ENCODE data around the gene E2F1. TPM values are rescaled to one million over a fixed set of nuclear protein-coding genes. Genes with fewer than 3 reads are reported as not detected.
"Not testable (repeated sequence)": the region's sequence is repeated elsewhere in the genome, so short reads cannot be mapped to it uniquely, and the experiment has no call there.

E2F1 gene
- total and polyA plus RNA-seq, 10 donors = 2.5 to 6.9 (median 5.0) TPM

DNA sequence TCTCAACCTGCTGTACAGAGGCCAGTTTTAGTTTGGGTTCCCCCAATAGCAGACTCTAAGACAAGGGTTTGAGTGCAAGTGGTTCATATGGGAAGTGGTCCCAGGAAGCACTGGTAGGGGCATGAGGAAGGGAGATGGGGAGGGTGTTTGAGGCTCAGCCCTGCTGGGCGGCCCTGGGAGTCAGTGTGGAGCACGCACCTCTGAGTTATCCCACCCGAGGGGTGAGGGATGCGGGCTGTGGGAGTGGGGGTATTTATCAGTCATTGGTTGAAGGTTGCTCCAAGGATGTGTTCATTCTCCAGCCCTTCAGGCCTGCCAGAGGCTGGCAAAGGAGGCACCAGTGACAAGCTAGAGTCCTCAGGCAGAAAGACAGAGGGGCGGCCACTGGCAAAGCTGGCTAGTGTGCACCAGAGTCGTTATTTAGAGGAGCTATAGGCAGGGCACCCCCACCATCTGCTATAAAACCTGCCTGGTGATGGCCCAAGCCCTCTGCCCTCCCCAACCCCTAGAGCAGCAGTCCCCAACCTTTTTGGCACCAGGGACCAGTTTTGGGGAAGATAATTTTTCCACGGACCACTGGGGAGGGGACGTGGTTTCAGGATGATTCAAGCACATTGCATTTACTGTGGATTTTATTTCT, 17.4 kb upstream of the E2F1 start:
- no peak overlapping the region for H3K27ac ChIP-seq
- no peaks in the 10 kb centered on the region for H3K27me3 ChIP-seq (replicated peaks in 1 of 7)
- no peak overlapping the region for H3K4me3 ChIP-seq
- H3K4me1 ChIP-seq = no peaks in the 10 kb centered on the region
- TF ChIP-seq, protein P1, sequence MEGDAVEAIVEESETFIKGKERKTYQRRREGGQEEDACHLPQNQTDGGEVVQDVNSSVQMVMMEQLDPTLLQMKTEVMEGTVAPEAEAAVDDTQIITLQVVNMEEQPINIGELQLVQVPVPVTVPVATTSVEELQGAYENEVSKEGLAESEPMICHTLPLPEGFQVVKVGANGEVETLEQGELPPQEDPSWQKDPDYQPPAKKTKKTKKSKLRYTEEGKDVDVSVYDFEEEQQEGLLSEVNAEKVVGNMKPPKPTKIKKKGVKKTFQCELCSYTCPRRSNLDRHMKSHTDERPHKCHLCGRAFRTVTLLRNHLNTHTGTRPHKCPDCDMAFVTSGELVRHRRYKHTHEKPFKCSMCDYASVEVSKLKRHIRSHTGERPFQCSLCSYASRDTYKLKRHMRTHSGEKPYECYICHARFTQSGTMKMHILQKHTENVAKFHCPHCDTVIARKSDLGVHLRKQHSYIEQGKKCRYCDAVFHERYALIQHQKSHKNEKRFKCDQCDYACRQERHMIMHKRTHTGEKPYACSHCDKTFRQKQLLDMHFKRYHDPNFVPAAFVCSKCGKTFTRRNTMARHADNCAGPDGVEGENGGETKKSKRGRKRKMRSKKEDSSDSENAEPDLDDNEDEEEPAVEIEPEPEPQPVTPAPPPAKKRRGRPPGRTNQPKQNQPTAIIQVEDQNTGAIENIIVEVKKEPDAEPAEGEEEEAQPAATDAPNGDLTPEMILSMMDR (IDR thresholded peaks at IDR 0.05 in 8 of 11, conservative IDR thresholded peaks at IDR 0.05 in 3 of 11) = no peak
- no peak for TF ChIP-seq POLR2AphosphoS5 (IDR thresholded peaks at IDR 0.05)
- TF ChIP-seq POLR2A (IDR thresholded peaks at IDR 0.05) = no peak
- peaks cover 0 to 8% (median 0%) of the 10 kb centered on the region in 8 donors for H3K9me3 ChIP-seq
- 89 to 96% (median 93%) methylated on average over 8 of the region's 8 CpGs for WGBS, 5 donors
- no peak for DNase-seq
- intact Hi-C loops (cut with DNase I; ENCODE audit: low total_unique reads) = no loop called here
- H3K36me3 ChIP-seq = peaks cover 0 to 49% (median 19%) of the 10 kb centered on the region in 6 donors

GRCh38 chr20:33702861-33703260, 16.7 kb upstream of the E2F1 start:
- H3K27ac ChIP-seq = no peak overlapping the region
- WGBS, 5 donors = 61 to 94% (median 73%) methylated on average over 4 to 5 of the region's 5 CpGs
- DNase-seq = no peak
- H3K36me3 ChIP-seq = peaks cover 0 to 42% (median 19%) of the 10 kb centered on the region in 6 donors
- no peak overlapping the region for H3K4me3 ChIP-seq
- H3K9me3 ChIP-seq = peaks cover 0 to 13% (median 0%) of the 10 kb centered on the region in 8 donors
- no peaks in the 10 kb centered on the region for H3K27me3 ChIP-seq (replicated peaks in 1 of 7)
- TF ChIP-seq, protein P1 (IDR thresholded peaks at IDR 0.05 in 8 of 11, conservative IDR thresholded peaks at IDR 0.05 in 3 of 11) = no peak
- no peak for TF ChIP-seq POLR2A (IDR thresholded peaks at IDR 0.05)
- no peak for TF ChIP-seq POLR2AphosphoS5 (IDR thresholded peaks at IDR 0.05)
- H3K4me1 ChIP-seq = no peaks in the 10 kb centered on the region
- intact Hi-C loops (cut with DNase I; ENCODE audit: low total_unique reads) = no loop called here

DNA sequence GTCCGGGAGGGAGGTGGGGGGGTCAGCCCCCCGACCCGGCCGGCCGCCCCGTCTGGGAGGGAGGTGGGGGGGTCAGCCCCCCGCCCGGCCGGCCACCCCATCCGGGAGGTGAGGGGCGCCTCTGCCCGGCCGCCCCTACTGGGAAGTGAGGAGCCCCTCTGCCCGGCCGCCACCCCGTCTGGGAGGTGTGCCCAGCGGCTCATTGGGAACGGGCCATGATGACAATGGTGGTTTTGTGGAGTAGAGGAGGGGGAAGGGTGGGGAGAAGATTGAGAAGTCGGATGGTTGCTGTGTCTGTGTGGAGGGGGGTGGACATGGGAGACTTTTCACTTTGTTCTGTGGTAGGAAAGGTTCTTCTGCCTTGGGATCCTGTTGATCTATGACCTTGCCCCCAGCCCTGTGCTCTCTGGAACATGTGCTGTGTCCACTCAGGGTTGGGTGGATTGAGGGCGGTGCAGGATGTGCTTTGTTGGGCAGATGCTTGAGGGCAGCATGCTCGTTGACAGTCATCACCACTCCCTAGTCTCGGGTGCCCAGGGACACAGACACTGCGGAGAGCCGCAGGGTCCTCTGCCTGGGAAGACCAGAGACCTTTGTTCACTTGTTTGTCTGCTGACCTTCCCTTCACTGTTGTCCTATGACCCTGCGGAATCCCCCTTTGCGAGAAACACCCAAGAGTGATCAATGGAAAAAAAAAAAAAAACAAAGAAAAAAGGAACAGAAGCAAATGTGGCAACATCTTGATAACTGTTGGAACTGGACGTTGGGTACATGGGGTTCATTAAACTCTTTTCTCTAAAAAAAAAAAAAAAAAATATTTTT, 15.7 kb upstream of the E2F1 start:
- Histone ChIP-seq H3K27ac (no peak overlapping the region), H3K36me3 (peaks cover 0 to 32% (median 9%) of the 10 kb centered on the region in 6 donors), H3K9me3 (peaks cover 0 to 13% (median 0%) of the 10 kb centered on the region in 8 donors), H3K27me3 (replicated peaks in 1 of 7) (no peaks in the 10 kb centered on the region), H3K4me1 (no peaks in the 10 kb centered on the region), H3K4me3 (no peak overlapping the region)
- intact Hi-C loops (cut with DNase I; ENCODE audit: low total_unique reads) = no loop called here
- TF ChIP-seq POLR2AphosphoS5 (IDR thresholded peaks at IDR 0.05) (no peak), POLR2A (IDR thresholded peaks at IDR 0.05) (no peak)
- TF ChIP-seq, protein P1 (IDR thresholded peaks at IDR 0.05 in 8 of 11, conservative IDR thresholded peaks at IDR 0.05 in 3 of 11) = no peak
- no peak for DNase-seq
- WGBS, 5 donors = 85 to 92% (median 89%) methylated on average over 14 to 27 of the region's 27 CpGs

DNA sequence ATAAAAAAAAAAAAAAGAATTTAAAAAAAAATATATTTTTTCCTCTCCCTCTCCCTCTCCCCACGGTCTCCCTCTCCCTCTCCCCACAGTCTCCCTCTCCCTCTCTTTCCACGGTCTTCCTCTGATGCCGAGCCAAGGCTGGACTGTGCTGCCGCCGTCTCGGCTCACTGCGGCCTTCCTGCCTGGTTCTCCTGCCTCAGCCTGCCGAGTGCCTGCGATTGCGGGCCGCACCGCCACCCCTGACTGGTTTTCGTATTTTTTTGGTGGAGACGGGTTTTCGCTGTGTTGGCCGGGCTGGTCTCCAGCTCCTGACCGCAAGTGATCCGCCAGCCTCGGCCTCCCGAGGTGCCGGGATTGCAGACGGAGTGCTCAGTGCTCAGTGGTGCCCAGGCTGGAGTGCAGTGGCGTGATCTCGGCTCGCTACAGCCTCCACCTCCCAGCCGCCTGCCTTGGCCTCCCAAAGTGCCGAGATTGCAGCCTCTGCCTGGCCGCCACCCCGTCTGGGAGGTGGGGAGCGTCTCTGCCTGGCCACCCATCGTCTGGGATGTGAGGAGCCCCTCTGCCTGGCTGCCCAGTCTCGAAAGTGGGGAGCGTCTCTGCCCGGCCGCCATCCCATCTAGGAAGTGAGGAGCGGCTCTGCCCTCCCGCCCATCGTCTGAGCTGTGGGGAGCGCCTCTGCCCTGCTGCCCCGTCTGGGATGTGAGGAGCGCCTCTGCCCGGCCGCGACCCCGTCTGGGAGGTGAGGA, 14.7 kb upstream of the E2F1 start:
- intact Hi-C loops (cut with DNase I; ENCODE audit: low total_unique reads); H3K4me1 ChIP-seq; DNase-seq; H3K27ac ChIP-seq; H3K27me3 ChIP-seq (replicated peaks in 1 of 7); H3K4me3 ChIP-seq: not testable (repeated sequence)
- WGBS, 5 donors = 92 to 97% (median 96%) methylated on average over 20 to 45 of the region's 45 CpGs
- peaks cover 0 to 13% (median 0%) of the 10 kb centered on the region in 8 donors for H3K9me3 ChIP-seq
- peaks cover 0 to 22% (median under 1%) of the 10 kb centered on the region in 6 donors for H3K36me3 ChIP-seq

GRCh38 chr20:33698966-33699365, 12.8 kb upstream of the E2F1 start:
- DNase-seq; H3K27me3 ChIP-seq (replicated peaks in 1 of 7); H3K4me1 ChIP-seq; intact Hi-C loops (cut with DNase I; ENCODE audit: low total_unique reads); H3K27ac ChIP-seq; H3K4me3 ChIP-seq; H3K36me3 ChIP-seq: not testable (repeated sequence)
- peaks cover 0 to 13% (median 0%) of the 10 kb centered on the region in 8 donors for H3K9me3 ChIP-seq
- 91 to 100% (median 97%) methylated on average over 4 to 20 of the region's 27 CpGs; no CpG with 5 or more reads in 1 of the 5 donors for WGBS, 5 donors

All from spleen (tissue), 11 donors.